ENCODE data around the gene TLL2.

- TF ChIP-seq POLR2A (IDR thresholded peaks at IDR 0.05) (no peak), CTCF (IDR thresholded peaks at IDR 0.05) (no peak), EP300 (IDR thresholded peaks at IDR 0.05) (no peak)
These were observed 20.5 kb downstream of the TLL2 start for GRCh38 chr10:96493254-96493653.

Measured in tibial nerve (tissue), 4 donors.